Gastroesophageal sphincter (tissue), 3 donors: ENCODE data around the gene PIM3.

Source experiments
- EP300 ChIP-seq: sonication (generic); formaldehyde crosslinking; IDR thresholded peaks from one replicate; pipeline ENCODE4 v1.6.1; 2017; ENCODE audit warnings: antibody characterized with exemption, mild to moderate bottlenecking
- POLR2A ChIP-seq, 2 donors: fragments of 450-650 bp; IDR thresholded peaks; one replicate each; pipeline ENCODE4 v1.6.1; 2017; ENCODE audit warnings: antibody characterized with exemption in 2 of 2, mild to moderate bottlenecking in 2 of 2, moderate library complexity in 1 of 2
- POLR2AphosphoS5 ChIP-seq: sonication (generic); formaldehyde crosslinking; IDR thresholded peaks from one replicate; pipeline ENCODE4 v1.6.1; 2017; ENCODE audit warnings: antibody characterized with exemption
- TF ChIP-seq, protein P1 (sequence below), 4 experiments: fragments of 200-600 bp in 2 of 4; fragments of 450-650 bp in 2 of 4; sonication (generic) in 1 of 4; IDR thresholded peaks; one replicate each; pipeline ENCODE4 v1.5.1; 2017 to 2019; ENCODE audit warnings: antibody characterized with exemption in 4 of 4, mild to moderate bottlenecking in 2 of 4, moderate library complexity in 2 of 4

DNA sequence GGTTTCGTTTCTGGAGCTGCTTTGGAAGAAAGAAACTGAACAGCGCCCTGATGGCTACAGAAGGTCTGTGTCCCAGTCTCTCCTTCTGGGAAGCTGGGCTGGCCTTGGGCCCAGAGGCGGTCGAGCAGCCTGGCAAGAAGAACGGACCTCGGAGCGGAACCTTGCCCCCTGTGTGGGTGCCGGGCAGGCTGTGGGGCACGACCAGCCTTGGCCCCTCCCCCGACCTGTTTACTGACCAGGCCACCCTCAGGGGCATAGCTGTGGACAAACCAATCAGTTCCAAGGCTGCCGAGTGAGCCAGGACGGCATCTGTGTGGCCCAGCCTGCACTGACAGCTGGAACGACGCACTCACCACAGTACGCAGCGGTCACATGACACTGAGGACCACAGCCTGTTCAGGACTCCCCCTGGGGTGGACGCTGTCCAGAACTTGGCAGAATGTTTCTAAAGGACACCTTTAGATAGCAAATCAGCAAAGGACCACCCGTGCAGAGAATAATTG is 7.2 kb downstream of the PIM3 start:
- TF ChIP-seq, protein P1, sequence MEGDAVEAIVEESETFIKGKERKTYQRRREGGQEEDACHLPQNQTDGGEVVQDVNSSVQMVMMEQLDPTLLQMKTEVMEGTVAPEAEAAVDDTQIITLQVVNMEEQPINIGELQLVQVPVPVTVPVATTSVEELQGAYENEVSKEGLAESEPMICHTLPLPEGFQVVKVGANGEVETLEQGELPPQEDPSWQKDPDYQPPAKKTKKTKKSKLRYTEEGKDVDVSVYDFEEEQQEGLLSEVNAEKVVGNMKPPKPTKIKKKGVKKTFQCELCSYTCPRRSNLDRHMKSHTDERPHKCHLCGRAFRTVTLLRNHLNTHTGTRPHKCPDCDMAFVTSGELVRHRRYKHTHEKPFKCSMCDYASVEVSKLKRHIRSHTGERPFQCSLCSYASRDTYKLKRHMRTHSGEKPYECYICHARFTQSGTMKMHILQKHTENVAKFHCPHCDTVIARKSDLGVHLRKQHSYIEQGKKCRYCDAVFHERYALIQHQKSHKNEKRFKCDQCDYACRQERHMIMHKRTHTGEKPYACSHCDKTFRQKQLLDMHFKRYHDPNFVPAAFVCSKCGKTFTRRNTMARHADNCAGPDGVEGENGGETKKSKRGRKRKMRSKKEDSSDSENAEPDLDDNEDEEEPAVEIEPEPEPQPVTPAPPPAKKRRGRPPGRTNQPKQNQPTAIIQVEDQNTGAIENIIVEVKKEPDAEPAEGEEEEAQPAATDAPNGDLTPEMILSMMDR (IDR thresholded peaks at IDR 0.05) = no peak
- no peak for TF ChIP-seq POLR2A (IDR thresholded peaks at IDR 0.05)
- peak; percentile 35 for TF ChIP-seq POLR2AphosphoS5
- no peak for TF ChIP-seq EP300
